H1 (cell line): ENCODE measurements around the gene POLR2A. TPM values are rescaled to one million over a fixed set of nuclear protein-coding genes. Genes with fewer than 3 reads are reported as not detected.

ENCODE experiments used
- BCL11A ChIP-seq, 2 experiments: IDR thresholded peaks; one replicate each; pipeline ENCODE4 v1.6.1; 2011; ENCODE audit warnings: low read depth in 2 of 2, low read length in 2 of 2, mild to moderate bottlenecking in 2 of 2
- CHD2 ChIP-seq: IDR thresholded peaks from 2 replicates; pipeline ENCODE4 v1.6.1; 2012; ENCODE audit warnings: low read length, improper control_type of control experiment
- CHD7 ChIP-seq: fragments of 300-600 bp; sonication (generic); IDR thresholded peaks from 2 replicates; pipeline ENCODE4 v1.7.1; 2012; ENCODE audit warnings: low read length, moderate library complexity, mild to moderate bottlenecking, inconsistent platforms; ENCODE audit not compliant: insufficient replicate concordance
- GABPA ChIP-seq: IDR thresholded peaks from 2 replicates; pipeline ENCODE4 v1.6.1; 2011; ENCODE audit warnings: mild to moderate bottlenecking, low read length, moderate library complexity, borderline replicate concordance; ENCODE audit not compliant: insufficient read depth
- GTF2F1 ChIP-seq: IDR thresholded peaks from 2 replicates; pipeline ENCODE4 v1.6.1; 2012; ENCODE audit warnings: low read depth, low read length, improper control_type of control experiment, borderline replicate concordance
- MAX ChIP-seq: IDR thresholded peaks from 2 replicates; pipeline ENCODE4 v1.6.1; 2012; ENCODE audit warnings: inconsistent platforms
- RNF2 ChIP-seq: fragments of 200-900, 300-1000 bp; sonication (generic); IDR thresholded peaks from 2 replicates; pipeline ENCODE4 v1.7.1; 2016; ENCODE audit warnings: borderline replicate concordance, low read depth, mild to moderate bottlenecking, antibody characterized with exemption, low read length; ENCODE audit not compliant: poor library complexity, severe bottlenecking; ENCODE audit errors: missing control alignments
- SAP30 ChIP-seq: fragments of 300-600 bp; sonication (generic); IDR thresholded peaks from 2 replicates; pipeline ENCODE4 v1.7.1; 2012; ENCODE audit warnings: low read length, moderate library complexity, mild to moderate bottlenecking, inconsistent platforms; ENCODE audit not compliant: insufficient read depth, insufficient replicate concordance
- SIRT6 ChIP-seq: IDR thresholded peaks from one replicate; pipeline ENCODE4 v1.7.1; 2012; ENCODE audit warnings: low read length, inconsistent platforms
- SIX5 ChIP-seq: IDR thresholded peaks from 2 replicates; pipeline ENCODE4 v1.6.1; 2011; ENCODE audit warnings: mild to moderate bottlenecking, low read depth, low read length
- SP4 ChIP-seq: IDR thresholded peaks from 2 replicates; pipeline ENCODE4 v1.6.1; 2012; ENCODE audit warnings: low read length, inconsistent platforms
- TCF12 ChIP-seq: IDR thresholded peaks from 2 replicates; pipeline ENCODE4 v1.6.1; 2011; ENCODE audit warnings: low read depth, mild to moderate bottlenecking, low read length
- polyA plus RNA-seq, 7 experiments: library from polyadenylated mRNA; depleted of rRNA in 3 of 7; stranded (reverse) in 5 of 7; unstranded in 2 of 7; fragments of >200 nt in 5 of 7; fragments of 200-250 nt in 2 of 7; gene quantifications; 1 replicate in 5 of 7; 2 replicates in 1 of 7; 4 replicates in 1 of 7; pipeline versions ENCODE4 v1.2.1 to v1.2.3, GENCODE V29; 2011 to 2013; ENCODE audit warnings: missing spikeins in 2 of 7, mixed read lengths in 2 of 7
- total RNA-seq: library from RNA; stranded (reverse); fragmentation: NEBNext Ultra II Directional; extraction: Animal tissue kit (Norgen Biotek cat#: 25700); gene quantifications from 2 replicates; pipeline ENCODE4 v1.2.1, GENCODE V29; 2021

The POLR2A gene
- total and polyA plus RNA-seq, 2 of the 8 experiments (the other 6 are each of a cell fraction or from before 2014, with no cell fraction given) = 26.8 to 150 TPM

- TF ChIP-seq CHD7 (no peak), BCL11A (IDR thresholded peaks at IDR 0.05; ENCODE audit: low read depth in 2 of 2, low read length in 2 of 2) (no peak), SIRT6 (no peak), SAP30 (no peak), SP4 (no peak), GTF2F1 (no peak), TCF12 (no peak), CHD2 (no peak), MAX (no peak), SIX5 (no peak), GABPA (no peak), RNF2 (no peak)
Measured at GRCh38 chr17:7437369-7437863, 46.8 kb upstream of the POLR2A start (continued).
